Lung (tissue), 12 donors: ENCODE measurements around the gene DIO2. TPM values are rescaled to one million over a fixed set of nuclear protein-coding genes. Genes with fewer than 3 reads are reported as not detected.

Experiments
- ATAC-seq: fragments of 200-7000 bp; cut with Tn5 transposase; one replicate; pipeline ENCODE4 v1.9.1; 2020; ENCODE audit warnings: moderate number of reproducible peaks; ENCODE audit not compliant: insufficient read depth, low FRiP score
- DNase-seq, 3 donors: peaks; one replicate each; pipeline ENCODE4 v3.0.0-alpha.2; 2013 to 2017
- H3K27ac ChIP-seq, 2 donors: one replicate each; pipeline ENCODE4 v1.5.1; 2013; ENCODE audit warnings: mild to moderate bottlenecking in 2 of 2, moderate library complexity in 2 of 2, control low read depth in 1 of 2, inconsistent platforms in 1 of 2, low read depth in 1 of 2, low read length in 1 of 2
- H3K27me3 ChIP-seq, 3 donors: one replicate each; pipeline ENCODE4 v1.5.1; 2013; ENCODE audit warnings: low read length in 2 of 3; ENCODE audit not compliant: control insufficient read depth in 3 of 3, insufficient read depth in 3 of 3
- H3K36me3 ChIP-seq, 4 donors: one replicate each; pipeline ENCODE4 v1.5.1; 2013; ENCODE audit warnings: low read length in 4 of 4, mild to moderate bottlenecking in 1 of 4, moderate library complexity in 1 of 4; ENCODE audit not compliant: control insufficient read depth in 4 of 4, insufficient read depth in 4 of 4
- H3K4me1 ChIP-seq, 5 donors: one replicate each; pipeline ENCODE4 v1.5.1; 2013; ENCODE audit warnings: low read length in 5 of 5, mild to moderate bottlenecking in 2 of 5, moderate library complexity in 1 of 5; ENCODE audit not compliant: control insufficient read depth in 5 of 5, insufficient read depth in 5 of 5
- H3K4me3 ChIP-seq: one replicate; pipeline ENCODE4 v1.5.1; 2013; ENCODE audit warnings: mild to moderate bottlenecking, control low read depth, moderate library complexity
- H3K9ac ChIP-seq, 2 donors: one replicate each; pipeline ENCODE4 v1.5.1; 2013; ENCODE audit warnings: low read length in 2 of 2, control low read depth in 1 of 2; ENCODE audit not compliant: insufficient read depth in 1 of 2
- H3K9me3 ChIP-seq, 4 donors: one replicate each; pipeline ENCODE4 v1.5.1; 2013; ENCODE audit warnings: low read length in 3 of 4, mild to moderate bottlenecking in 1 of 4, moderate library complexity in 1 of 4; ENCODE audit not compliant: control insufficient read depth in 4 of 4, insufficient read depth in 3 of 4
- WGBS, 2 donors: extraction: QIAGEN DNeasy Blood & Tissue Kit; methylation state at CpG; one replicate each; pipeline ENCODE4 v1.1.7; 2013; 5-methylcytosine and 5-hydroxymethylcytosine counted together
- polyA plus RNA-seq, 2 donors: library from polyadenylated mRNA; stranded (reverse); fragments of 200-250 nt; gene quantifications; one replicate each; pipeline ENCODE4 v1.2.1, GENCODE V29; 2013
- total RNA-seq, 2 donors: library from RNA; depleted of rRNA in 1 of 2; stranded (reverse); fragments of >200 nt in 1 of 2; gene quantifications; one replicate each; pipeline ENCODE4 v1.2.1, GENCODE V29; 2014 to 2021
- TF ChIP-seq, protein P1 (sequence below): IDR thresholded peaks from 2 replicates; pipeline ENCODE4 v1.5.1; 2012; ENCODE audit warnings: mild to moderate bottlenecking; ENCODE audit errors: control extremely low read depth, extremely low read depth
- donor health status: control.
- donor health status: control.
- donor health status: Bipolar disorder and iron deficiency.
- donor health status: healthy.
- donor health status: DM: yes; HTN: yes; CAD: no.

DIO2 gene
- total and polyA plus RNA-seq, 4 donors: 0.18 to 1.4 (median 0.50) TPM

GRCh38 chr14:80152166-80152565 is 59.1 kb downstream of the DIO2 start:
- Histone ChIP-seq H3K27me3 (no peaks in the 10 kb centered on the region), H3K9me3 (no peaks in the 10 kb centered on the region), H3K27ac (no peak overlapping the region), H3K4me1 (no peaks in the 10 kb centered on the region), H3K9ac (no peak overlapping the region), H3K4me3 (no peak overlapping the region), H3K36me3 (no peaks in the 10 kb centered on the region)
- TF ChIP-seq, protein P1, sequence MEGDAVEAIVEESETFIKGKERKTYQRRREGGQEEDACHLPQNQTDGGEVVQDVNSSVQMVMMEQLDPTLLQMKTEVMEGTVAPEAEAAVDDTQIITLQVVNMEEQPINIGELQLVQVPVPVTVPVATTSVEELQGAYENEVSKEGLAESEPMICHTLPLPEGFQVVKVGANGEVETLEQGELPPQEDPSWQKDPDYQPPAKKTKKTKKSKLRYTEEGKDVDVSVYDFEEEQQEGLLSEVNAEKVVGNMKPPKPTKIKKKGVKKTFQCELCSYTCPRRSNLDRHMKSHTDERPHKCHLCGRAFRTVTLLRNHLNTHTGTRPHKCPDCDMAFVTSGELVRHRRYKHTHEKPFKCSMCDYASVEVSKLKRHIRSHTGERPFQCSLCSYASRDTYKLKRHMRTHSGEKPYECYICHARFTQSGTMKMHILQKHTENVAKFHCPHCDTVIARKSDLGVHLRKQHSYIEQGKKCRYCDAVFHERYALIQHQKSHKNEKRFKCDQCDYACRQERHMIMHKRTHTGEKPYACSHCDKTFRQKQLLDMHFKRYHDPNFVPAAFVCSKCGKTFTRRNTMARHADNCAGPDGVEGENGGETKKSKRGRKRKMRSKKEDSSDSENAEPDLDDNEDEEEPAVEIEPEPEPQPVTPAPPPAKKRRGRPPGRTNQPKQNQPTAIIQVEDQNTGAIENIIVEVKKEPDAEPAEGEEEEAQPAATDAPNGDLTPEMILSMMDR: no peak
- DNase-seq (peak in 2 of 3 donors; percentile 6 to 40), ATAC-seq (no peak)

GRCh38 chr14:80150301-80150700 is 61.0 kb downstream of the DIO2 start:
- no peaks in the 10 kb centered on the region for H3K36me3 ChIP-seq
- TF ChIP-seq, protein P1: no peak
- WGBS, 2 donors: 77 to 86% methylated on average over 1 of the region's 1 CpG
- H3K9ac ChIP-seq: no peak overlapping the region
- no peaks in the 10 kb centered on the region for H3K4me1 ChIP-seq
- H3K27ac ChIP-seq: no peak overlapping the region
- no peaks in the 10 kb centered on the region for H3K27me3 ChIP-seq
- DNase-seq (no peak), ATAC-seq (no peak)
- no peaks in the 10 kb centered on the region for H3K9me3 ChIP-seq
- no peak overlapping the region for H3K4me3 ChIP-seq
